Measurements from ENCODE around the gene ZC3H4.

ZC3H4 gene

GRCh38 chr19:47134545-47134944 lies 21.0 kb upstream of the ZC3H4 start:
- DNase-seq (ENCODE audit: low read depth in 3 of 3, low spot score in 1 of 3) = no peak

DNA sequence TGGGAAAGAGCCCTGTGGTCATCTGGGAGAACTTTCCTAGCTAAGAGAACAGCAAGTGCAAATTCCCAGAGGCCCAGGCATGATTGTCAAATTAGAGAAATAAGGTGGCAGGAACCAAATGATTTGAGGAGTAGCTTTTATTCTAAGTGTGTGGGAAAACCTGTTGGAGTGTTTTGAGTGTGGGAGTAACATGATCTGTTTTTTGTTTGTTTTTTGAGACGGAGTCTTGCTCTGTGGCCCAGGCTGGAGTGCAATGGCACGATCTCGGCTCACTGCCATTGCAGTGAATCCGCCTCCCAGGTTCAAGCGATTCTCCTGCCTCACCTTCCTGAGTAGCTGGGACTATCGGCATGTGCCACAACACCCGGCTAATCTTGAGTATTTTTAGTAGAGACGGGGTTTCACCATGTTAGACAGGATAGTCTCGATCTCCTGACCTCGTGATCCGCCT lies 19.5 kb upstream of the ZC3H4 start:
- no peak for DNase-seq (ENCODE audit: low read depth in 3 of 3, low spot score in 1 of 3)

GRCh38 chr19:47132194-47132852 lies 18.7 kb upstream of the ZC3H4 start:
- DNase-seq (ENCODE audit: low read depth in 3 of 3, low spot score in 1 of 3) = no peak

- DNase-seq (ENCODE audit: low read depth in 3 of 3, low spot score in 1 of 3) = peak; percentile 85 to 94 (median 85)
Observed at GRCh38 chr19:47130589-47131227, 17.1 kb upstream of the ZC3H4 start, which contains the start of gene SAE1. SAE1 (plus strand) TSS chr19:47130835; CDS start chr19:47130931, 96 bp downstream.

DNA sequence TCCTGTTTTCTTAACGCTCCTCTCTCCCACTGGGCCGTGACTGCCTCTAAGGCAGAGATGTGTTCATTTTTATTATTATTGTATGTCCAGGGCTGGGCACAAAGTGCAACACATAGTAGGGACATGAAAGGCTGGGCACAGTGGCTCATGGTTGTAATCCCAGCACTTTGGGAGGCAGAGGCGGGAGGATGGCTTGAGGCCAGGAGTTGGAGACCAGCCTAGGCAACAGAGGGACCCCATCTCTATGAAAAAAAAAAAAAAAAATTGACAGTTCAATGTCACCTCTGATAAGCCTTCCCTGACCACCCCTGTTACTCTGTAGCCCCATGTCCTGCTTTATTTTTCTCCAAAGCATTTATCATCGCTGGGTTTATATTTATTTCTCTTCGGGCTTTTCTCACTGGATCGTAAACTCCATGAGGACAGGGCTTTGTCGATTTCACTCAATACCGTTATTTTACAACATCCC lies 16.6 kb upstream of the ZC3H4 start:
- no peak for DNase-seq (ENCODE audit: low read depth in 3 of 3, low spot score in 1 of 3)

GRCh38 chr19:47129579-47129978 lies 16.0 kb upstream of the ZC3H4 start:
- no peak for DNase-seq (ENCODE audit: low read depth in 3 of 3, low spot score in 1 of 3)

DNA sequence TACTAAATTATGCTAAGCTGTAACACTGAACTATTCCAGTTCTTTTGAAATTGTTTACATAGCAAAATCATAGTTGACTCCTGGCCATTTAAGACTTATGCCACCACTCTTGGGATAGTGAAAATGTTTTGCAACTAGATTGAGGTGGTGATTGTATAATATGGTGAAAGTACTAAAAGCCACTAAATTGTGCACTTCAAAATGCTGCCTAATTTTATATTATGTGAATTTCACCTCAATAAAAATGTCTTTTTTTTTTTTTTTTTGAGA lies 12.0 kb upstream of the ZC3H4 start:
- DNase-seq (ENCODE audit: low read depth in 3 of 3, low spot score in 1 of 3) = no peak

- no peak for DNase-seq (ENCODE audit: low read depth in 3 of 3, low spot score in 1 of 3)
Observed at GRCh38 chr19:47124937-47125668, 11.5 kb upstream of the ZC3H4 start.

GRCh38 chr19:47123406-47123805 lies 9.8 kb upstream of the ZC3H4 start:
- DNase-seq (ENCODE audit: low read depth in 3 of 3, low spot score in 1 of 3) = no peak

DNA sequence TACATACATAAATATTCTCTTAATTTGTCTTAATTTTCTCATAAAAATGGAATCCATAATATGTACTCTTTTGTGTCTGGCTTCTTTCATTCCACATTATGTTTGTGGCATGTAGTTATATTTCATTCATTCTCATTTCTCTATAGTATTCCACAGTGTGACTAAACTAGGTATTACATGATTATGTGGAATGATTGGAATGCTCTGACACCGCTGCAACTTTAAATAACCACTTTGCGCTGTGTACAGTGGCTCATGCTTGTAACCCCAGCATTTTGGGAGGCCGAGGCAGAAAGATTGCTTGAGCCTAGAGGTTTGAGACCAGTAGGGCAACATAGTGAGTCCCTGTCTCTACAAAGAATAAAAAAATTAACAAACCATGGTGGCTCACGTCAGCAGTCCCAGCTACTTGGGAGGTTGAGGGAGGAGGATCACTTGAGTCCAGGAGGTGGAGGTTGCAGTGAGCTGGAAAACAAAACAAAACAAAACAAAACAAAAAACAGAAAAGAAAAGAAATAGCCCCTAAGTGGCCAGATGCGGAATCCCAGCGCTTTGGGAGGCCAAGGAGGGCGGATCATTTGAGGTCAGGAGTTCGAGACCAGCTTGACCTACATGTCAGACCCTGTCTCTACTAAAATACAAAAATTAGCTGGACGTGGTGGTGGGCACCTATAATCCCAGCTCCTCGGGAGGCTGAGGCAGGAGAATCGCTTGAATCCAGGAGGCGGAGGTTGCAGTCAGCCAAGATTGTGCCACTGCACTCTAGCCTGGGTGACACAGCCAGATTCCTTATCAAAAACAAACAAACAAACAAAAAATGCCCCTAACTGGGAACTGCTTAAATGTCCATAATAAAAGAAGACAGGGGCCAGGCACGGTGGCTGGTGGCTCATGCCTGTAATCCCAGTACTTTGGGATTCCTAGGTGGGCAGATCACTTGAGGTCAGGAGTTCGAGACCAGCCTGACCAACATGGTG lies 9.1 kb upstream of the ZC3H4 start:
- DNase-seq (ENCODE audit: low read depth in 3 of 3, low spot score in 1 of 3) = no peak

GRCh38 chr19:47120470-47121067 lies 7.0 kb upstream of the ZC3H4 start:
- no peak for DNase-seq (ENCODE audit: low read depth in 3 of 3, low spot score in 1 of 3)

DNA sequence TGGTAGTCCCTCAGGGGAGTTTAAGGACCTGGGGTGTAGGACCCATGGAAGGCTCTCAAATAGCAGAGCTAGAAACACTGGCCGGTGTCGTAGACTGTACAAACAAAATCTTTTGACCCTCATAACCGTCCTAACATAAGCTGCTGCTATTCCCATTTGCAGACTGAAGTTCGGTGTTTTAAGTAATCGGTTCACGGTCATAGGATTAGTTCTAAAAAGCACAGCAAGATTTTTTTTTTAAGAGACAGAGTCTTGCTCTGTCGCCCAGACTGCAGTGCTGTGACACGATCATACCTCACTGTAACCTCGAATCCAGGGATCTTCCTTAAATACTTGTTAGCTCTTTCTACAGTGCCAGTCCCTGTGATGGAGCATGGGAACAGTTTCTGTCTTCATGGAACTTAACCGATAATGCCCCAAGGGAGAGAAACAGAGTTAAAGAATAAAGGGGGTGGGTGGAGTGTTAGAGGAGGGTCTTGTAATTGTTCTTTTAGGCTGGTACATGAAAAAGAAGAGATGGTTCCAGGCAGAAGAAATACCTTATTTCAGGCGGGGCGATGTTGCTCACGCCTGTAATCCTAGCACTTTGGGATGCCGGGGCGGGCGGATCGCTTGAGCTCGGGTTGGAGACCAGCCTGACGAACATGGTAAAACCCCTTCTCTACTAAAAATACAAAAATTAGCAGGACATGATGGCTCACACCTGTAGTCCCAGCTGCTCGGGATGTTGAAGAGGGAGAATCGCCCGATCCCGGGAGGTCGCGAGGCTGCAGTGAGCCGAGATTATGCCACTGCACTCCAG lies 475 bp upstream of the ZC3H4 start:
- no peak for DNase-seq (ENCODE audit: low read depth in 3 of 3, low spot score in 1 of 3)

DNA sequence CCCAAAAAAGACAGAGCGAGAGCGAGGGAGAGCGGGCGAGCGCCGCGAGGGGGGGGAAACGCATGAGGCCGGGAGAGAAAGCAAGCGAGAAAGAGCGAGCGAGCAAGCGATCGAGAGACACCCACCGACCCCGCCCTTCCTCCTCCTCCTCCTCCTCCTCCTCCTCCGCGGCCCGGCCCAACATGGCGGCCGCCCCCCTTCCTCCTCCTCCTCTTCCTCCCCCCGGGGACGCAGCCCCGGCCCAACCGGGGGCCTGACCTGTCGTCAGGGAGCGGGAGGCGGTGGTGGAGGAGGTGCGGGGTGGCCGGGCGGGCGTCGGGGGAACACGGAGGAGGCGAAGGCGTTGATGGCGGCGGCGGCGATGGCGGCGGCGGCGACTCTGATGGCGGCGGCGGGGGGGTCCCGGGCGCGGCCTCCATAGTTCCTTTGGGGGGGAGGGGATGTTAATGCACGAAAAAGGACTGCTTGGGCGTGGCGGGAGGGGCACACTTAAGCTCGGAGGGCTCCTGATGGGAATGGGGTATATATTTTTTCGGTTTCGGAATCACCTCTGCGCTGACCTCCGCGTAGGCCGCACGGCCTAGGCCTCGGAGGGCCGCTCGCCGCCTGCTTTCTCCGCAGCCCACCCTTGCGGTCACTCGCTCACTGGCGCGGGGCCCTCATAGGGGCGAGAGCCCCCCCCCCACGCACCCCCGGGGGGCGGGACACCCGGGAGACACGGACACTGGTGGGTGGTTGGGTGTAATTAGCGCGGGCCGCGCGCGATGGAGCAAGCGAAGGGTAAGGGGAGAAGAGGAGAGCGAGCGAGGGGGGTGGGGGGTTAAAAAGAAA lies 1.2 kb downstream of the ZC3H4 start:
- peak; percentile 73 to 83 (median 80) for DNase-seq (ENCODE audit: low read depth in 3 of 3, low spot score in 1 of 3)

DNA sequence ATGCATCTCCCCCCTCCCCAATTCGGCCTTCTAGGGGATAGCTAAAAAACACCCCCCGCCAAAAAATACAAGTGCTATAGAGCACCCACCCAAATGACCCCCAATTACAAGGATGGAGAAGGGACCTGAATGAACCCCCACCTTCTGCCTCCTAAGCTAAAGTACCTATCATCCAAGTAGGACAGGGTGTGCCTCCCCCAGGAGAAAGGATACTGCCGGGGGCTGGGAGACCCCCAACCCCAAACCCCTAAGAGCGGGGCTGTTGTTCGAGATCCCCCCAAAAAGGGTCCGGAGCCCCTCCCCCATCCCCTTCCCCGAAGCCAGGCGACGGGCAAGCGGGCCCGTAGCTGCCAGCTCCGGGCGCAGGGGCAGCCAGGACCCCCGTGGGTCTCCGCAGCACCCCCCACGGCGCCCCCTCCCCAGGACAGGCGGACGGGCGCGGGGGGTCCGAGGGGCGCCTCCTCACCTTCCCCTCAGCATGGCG lies 1.9 kb downstream of the ZC3H4 start:
- DNase-seq (ENCODE audit: low read depth in 3 of 3, low spot score in 1 of 3) = no peak

DNA sequence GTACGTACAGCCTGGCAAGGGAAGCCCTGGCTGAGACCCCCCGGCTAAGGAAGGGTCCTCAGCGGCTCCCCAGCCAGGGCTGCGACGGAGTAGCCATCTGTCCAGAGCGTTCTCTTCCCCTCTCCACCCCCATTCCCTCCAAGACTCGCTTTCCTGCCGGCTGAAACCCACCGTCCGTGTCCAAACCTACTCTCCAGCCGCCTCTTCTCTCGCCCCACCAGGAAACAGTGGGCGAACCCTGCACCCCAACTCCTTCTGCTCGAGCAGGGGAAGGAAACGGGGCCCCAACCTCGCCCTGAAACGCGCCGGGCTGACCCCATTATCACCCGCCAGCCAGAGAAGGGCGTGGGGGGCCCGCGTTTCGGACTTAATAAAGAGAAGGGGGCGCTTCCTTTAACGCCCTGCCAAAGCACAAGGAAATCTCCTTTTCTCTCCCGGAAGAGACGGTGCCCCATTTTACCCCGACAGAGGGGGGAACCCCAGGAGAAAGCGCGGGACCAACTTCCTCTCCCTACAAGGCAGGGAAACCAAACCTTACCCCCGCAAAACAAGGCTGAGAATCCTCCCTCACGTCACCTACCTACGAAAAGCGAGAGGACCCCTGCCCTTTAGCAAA lies 2.5 kb downstream of the ZC3H4 start:
- DNase-seq (ENCODE audit: low read depth in 3 of 3, low spot score in 1 of 3) = peak in 1 of 3 donors; percentile 43

- peak in 1 of 3 donors; percentile 36 for DNase-seq (ENCODE audit: low read depth in 3 of 3, low spot score in 1 of 3)
Observed at GRCh38 chr19:47110521-47111005, 3.0 kb downstream of the ZC3H4 start.

DNA sequence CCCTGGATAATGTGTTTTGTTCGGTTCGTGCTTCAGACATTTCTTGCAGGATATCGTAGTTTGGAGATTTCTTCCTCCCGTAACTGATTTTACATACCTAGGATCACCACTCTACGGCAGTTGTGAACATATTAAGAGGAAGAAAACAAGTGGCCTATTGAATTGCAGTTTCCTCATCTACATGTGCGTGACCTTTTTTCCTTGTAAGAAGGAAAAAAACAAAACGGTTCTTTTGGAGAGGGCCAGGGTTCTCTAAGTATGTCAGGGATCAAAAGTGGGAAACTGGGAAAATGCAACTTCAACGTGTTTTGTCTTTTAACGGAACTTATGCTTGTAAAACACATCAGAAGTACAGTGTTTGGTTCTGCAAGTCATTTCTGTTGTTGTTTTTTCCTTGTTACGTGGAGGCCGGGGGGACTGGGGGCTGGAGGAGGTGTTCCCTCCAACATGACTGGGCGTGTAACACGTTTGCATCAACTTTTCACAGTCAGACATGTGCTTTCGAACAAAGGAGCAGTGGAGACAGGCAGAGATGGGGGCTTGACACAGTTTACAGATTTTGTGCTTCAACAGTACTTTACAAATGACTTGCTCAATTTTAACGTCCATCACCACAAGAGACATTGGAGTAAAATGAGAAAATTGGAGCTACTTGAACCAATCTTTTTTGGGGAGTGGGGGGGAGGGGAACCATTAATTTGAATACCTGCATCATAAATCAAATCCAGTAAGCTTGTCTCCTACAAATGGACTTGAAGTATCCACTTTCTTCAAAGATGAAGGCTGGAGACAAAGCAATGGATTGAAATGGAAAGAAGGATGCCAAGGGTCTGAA lies 3.8 kb downstream of the ZC3H4 start:
- DNase-seq (ENCODE audit: low read depth in 3 of 3, low spot score in 1 of 3) = peak in 1 of 3 donors; percentile 35
